ENCODE measurements around the gene FAM3D. TPM values are rescaled to one million over a fixed set of nuclear protein-coding genes. Genes with fewer than 3 reads are reported as not detected.

FAM3D gene
- total and polyA plus RNA-seq, 12 donors = 0.06 to 0.40 (median 0.22) TPM; not detected in 8

DNA sequence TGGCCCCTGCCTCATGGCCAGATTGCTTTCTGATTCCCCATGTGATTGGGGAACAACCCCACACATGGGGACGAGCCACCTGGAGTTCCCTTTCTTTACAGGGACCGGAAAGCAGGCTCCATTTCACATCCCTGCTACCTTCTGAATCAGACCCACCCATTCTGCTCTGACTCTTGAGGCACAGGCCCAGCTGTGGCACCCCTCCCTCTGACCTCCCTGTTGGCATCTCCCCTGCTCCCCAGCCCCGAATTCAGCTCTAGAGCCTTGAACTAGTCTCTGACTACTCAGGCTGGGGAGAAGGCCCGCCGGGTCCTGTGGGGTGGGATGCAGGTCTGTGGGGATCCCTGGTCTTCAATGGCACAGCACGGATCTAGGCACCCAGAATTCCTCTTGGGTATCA lies 12.1 kb downstream of the FAM3D start:
- 72 to 93% (median 84%) methylated on average over 6 of the region's 6 CpGs for WGBS, 4 donors
- Histone ChIP-seq H3K4me3 (no peak overlapping the region), H3K36me3 (replicated peaks in 1 of 2) (no peaks in the 10 kb centered on the region), H3K9me3 (replicated peaks in 1 of 3) (no peaks in the 10 kb centered on the region), H3K4me1 (replicated peaks in 1 of 2) (no peaks in the 10 kb centered on the region), H3K27me3 (no peaks in the 10 kb centered on the region), H3K27ac (no peak overlapping the region)
- no peak for DNase-seq
- intact Hi-C loops (cut with DNase I) = no loop called here
- no peak for TF ChIP-seq POLR2A (IDR thresholded peaks at IDR 0.05)
- TF ChIP-seq, protein P1, sequence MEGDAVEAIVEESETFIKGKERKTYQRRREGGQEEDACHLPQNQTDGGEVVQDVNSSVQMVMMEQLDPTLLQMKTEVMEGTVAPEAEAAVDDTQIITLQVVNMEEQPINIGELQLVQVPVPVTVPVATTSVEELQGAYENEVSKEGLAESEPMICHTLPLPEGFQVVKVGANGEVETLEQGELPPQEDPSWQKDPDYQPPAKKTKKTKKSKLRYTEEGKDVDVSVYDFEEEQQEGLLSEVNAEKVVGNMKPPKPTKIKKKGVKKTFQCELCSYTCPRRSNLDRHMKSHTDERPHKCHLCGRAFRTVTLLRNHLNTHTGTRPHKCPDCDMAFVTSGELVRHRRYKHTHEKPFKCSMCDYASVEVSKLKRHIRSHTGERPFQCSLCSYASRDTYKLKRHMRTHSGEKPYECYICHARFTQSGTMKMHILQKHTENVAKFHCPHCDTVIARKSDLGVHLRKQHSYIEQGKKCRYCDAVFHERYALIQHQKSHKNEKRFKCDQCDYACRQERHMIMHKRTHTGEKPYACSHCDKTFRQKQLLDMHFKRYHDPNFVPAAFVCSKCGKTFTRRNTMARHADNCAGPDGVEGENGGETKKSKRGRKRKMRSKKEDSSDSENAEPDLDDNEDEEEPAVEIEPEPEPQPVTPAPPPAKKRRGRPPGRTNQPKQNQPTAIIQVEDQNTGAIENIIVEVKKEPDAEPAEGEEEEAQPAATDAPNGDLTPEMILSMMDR (IDR thresholded peaks at IDR 0.05) = no peak

DNA sequence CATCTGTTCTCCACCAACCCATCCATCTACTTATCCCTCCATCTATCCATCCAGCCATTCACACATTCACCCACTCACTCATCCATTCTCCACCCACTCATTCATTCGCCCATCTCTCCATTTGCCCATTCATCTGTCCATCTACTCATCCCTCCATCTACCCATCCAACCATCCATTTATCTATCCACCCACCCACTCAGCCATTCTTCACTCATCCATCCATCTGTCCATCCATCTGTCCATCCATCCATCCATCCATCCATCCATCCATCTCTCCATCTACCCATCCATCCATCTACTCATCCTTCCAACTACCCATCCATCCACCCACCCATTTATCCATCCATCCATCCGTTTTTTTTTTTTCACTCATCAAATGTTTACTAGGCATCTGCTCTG lies 13.9 kb downstream of the FAM3D start:
- intact Hi-C loops (cut with DNase I) = no loop called here
- TF ChIP-seq POLR2A (IDR thresholded peaks at IDR 0.05) = no peak
- TF ChIP-seq, protein P1 (IDR thresholded peaks at IDR 0.05) = no peak
- Histone ChIP-seq H3K4me1 (replicated peaks in 1 of 2) (no peaks in the 10 kb centered on the region), H3K36me3 (replicated peaks in 1 of 2) (no peaks in the 10 kb centered on the region), H3K27me3 (no peaks in the 10 kb centered on the region), H3K4me3 (no peak overlapping the region), H3K27ac (no peak overlapping the region), H3K9me3 (replicated peaks in 1 of 3) (no peaks in the 10 kb centered on the region)
- DNase-seq = no peak
- WGBS, 4 donors = 24 to 66% (median 58%) methylated on average over 2 of the region's 2 CpGs

DNA sequence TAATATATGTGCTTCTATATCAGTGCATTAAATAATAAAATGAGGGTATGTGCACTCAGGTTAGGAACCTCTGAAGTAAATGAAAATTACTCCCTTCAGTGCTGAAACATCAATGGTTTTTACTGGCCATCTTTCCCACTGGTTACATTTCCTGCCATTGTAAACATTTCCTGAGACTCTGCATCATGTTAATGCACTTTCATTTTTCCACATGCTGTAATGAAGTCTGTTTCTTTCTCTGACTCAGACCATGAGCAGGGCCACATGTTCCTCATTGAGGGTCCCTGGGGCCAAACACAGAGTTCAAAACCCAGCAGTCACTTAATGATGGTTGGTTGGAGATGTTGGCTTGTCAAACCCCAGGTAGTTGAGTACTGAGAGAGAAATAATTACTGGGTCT lies 15.3 kb downstream of the FAM3D start:
- Histone ChIP-seq H3K9me3 (replicated peaks in 1 of 3) (no peaks in the 10 kb centered on the region), H3K27me3 (no peaks in the 10 kb centered on the region), H3K36me3 (replicated peaks in 1 of 2) (no peaks in the 10 kb centered on the region), H3K4me3 (no peak overlapping the region), H3K4me1 (replicated peaks in 1 of 2) (no peaks in the 10 kb centered on the region), H3K27ac (no peak overlapping the region)
- intact Hi-C loops (cut with DNase I) = no loop called here
- no peak for DNase-seq
- TF ChIP-seq, protein P1 (IDR thresholded peaks at IDR 0.05) = no peak
- TF ChIP-seq POLR2A (IDR thresholded peaks at IDR 0.05) = no peak

DNA sequence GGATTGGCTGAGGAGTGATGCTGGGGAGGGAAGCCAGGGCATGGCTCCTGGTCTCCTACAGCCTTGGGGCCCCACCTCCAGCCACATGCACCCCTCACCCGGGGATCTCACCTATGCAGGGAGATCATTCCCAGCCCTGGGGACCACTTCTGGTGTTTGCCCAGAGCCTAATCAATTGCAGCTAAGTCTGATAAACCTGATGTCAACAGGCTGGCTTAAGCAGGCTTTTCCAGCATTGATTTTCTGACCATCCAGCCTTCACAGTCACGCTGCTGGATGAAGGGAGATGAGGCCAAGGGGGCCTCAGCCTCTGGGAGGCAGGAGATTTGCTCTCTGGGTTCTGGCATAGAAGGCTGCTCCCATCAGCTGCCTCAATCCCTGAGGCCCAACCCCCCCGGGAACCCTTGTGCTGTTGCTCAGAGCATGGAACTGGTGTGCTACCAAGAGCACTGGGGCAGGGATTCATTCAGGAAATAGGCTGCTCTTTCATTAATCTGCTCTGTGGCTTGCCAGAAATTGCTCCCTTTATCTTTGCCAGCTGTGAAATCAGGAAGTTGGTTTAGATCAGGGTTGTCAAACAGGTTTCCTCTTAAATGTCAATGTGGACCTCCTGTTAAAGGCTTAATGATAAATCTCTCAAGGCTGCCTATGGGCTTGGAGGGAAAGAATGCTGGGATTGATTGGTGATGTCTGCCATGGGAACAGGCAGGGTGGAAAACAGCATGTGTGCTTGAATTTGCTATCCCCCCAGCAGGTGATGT lies 19.0 kb downstream of the FAM3D start:
- no peak for DNase-seq
- intact Hi-C loops (cut with DNase I) = loop anchor here in 1 of 2 donors (10.0 kb wide), 1 partner anchor 407 kb away; the partner anchor contains the start of gene CFAP20DC
- H3K27me3 ChIP-seq = no peaks in the 10 kb centered on the region
- H3K9me3 ChIP-seq (replicated peaks in 1 of 3) = no peaks in the 10 kb centered on the region
- no peaks in the 10 kb centered on the region for H3K4me1 ChIP-seq (replicated peaks in 1 of 2)
- no peak overlapping the region for H3K4me3 ChIP-seq
- WGBS, 4 donors = 60 to 85% (median 76%) methylated on average over 2 to 3 of the region's 3 CpGs
- H3K36me3 ChIP-seq (replicated peaks in 1 of 2) = no peaks in the 10 kb centered on the region
- H3K27ac ChIP-seq = no peak overlapping the region
- TF ChIP-seq, protein P1 (IDR thresholded peaks at IDR 0.05) = no peak
- no peak for TF ChIP-seq POLR2A (IDR thresholded peaks at IDR 0.05)

Data from adrenal gland (tissue), 12 donors.